Measurements from ENCODE around the gene DCTN3.

DNA sequence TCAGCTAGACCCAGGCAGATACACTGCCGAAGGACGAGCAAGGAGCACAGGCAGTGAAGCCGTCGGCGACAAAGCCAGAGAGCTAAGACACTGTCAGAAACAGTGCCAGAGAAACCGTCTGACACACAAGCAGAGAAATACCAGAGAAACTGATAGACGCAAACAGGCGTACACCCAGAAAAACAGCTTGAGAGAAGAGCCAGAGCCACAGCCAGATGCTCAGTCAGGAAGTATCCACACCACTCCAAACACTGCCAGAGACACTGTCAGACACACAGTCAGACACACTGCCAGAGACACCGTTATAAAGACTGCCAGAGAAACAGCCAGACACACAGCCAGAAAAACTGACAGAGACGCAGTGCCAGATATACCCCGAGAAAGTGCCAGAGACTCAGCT lies 49.9 kb downstream of the DCTN3 start:
- TF ChIP-seq, protein P1, sequence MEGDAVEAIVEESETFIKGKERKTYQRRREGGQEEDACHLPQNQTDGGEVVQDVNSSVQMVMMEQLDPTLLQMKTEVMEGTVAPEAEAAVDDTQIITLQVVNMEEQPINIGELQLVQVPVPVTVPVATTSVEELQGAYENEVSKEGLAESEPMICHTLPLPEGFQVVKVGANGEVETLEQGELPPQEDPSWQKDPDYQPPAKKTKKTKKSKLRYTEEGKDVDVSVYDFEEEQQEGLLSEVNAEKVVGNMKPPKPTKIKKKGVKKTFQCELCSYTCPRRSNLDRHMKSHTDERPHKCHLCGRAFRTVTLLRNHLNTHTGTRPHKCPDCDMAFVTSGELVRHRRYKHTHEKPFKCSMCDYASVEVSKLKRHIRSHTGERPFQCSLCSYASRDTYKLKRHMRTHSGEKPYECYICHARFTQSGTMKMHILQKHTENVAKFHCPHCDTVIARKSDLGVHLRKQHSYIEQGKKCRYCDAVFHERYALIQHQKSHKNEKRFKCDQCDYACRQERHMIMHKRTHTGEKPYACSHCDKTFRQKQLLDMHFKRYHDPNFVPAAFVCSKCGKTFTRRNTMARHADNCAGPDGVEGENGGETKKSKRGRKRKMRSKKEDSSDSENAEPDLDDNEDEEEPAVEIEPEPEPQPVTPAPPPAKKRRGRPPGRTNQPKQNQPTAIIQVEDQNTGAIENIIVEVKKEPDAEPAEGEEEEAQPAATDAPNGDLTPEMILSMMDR (IDR thresholded peaks at IDR 0.05): no peak
- no peak for TF ChIP-seq POLR2A (IDR thresholded peaks at IDR 0.05)
